Progenitor cell of endocrine pancreas (in vitro differentiated cells): ENCODE results near the gene NME7. TPM values are rescaled to one million over a fixed set of nuclear protein-coding genes. Genes with fewer than 3 reads are reported as not detected.

Source experiments
- DNase-seq: peaks from one replicate; pipeline ENCODE4 v3.0.0; 2021; ENCODE audit warnings: low spot score; ENCODE audit not compliant: unreplicated experiment
- H3K27ac Mint-ChIP-seq: 2 replicates; pipeline ENCODE4 v1.8.0; 2021; ENCODE audit warnings: mild to moderate bottlenecking, moderate library complexity, mixed read lengths
- H3K27me3 Mint-ChIP-seq: 2 replicates; pipeline ENCODE4 v1.8.0; 2021; ENCODE audit warnings: mixed read lengths
- H3K36me3 Mint-ChIP-seq: 2 replicates; pipeline ENCODE4 v1.8.0; 2022; ENCODE audit warnings: mixed read lengths; ENCODE audit not compliant: insufficient read depth
- H3K4me1 Mint-ChIP-seq: 2 replicates; pipeline ENCODE4 v1.8.0; 2021; ENCODE audit warnings: low read depth, mixed read lengths
- H3K4me3 Mint-ChIP-seq: 2 replicates; pipeline ENCODE4 v1.8.0; 2021; ENCODE audit warnings: low read depth, mild to moderate bottlenecking, moderate library complexity, mixed read lengths
- H3K9me3 Mint-ChIP-seq: 2 replicates; pipeline ENCODE4 v1.8.0; 2021; ENCODE audit warnings: low read depth, mixed read lengths
- CTCF ChIP-seq: fragments of 200-600 bp; sonication (generic); IDR thresholded peaks from one replicate; pipeline ENCODE4 v1.5.0; 2021; ENCODE audit warnings: antibody characterized with exemption, mild to moderate bottlenecking; ENCODE audit not compliant: unreplicated experiment
- total RNA-seq: library from RNA; stranded (reverse); gene quantifications from 2 replicates; pipeline ENCODE4 v1.2.1, GENCODE V29; 2021

NME7 gene
- total RNA-seq, 1 donor from 2014 or later, result 32.7 TPM

GRCh38 chr1:169390303-169390702 lies 22.7 kb upstream of the NME7 start:
- Mint-ChIP-seq H3K27ac (no peak overlapping the region), H3K4me3 (no peak overlapping the region), H3K9me3 (peaks cover 3% of the 10 kb centered on the region), H3K27me3 (no peaks in the 10 kb centered on the region), H3K36me3 (peaks cover 37% of the 10 kb centered on the region), H3K4me1 (no peaks in the 10 kb centered on the region)
- no peak for DNase-seq
- TF ChIP-seq CTCF, result no peak

- Mint-ChIP-seq H3K27me3 (no peaks in the 10 kb centered on the region), H3K27ac (no peak overlapping the region), H3K4me3 (no peak overlapping the region), H3K36me3 (peaks cover 30% of the 10 kb centered on the region), H3K9me3 (peaks cover 3% of the 10 kb centered on the region), H3K4me1 (no peaks in the 10 kb centered on the region)
- TF ChIP-seq CTCF, result no peak
- no peak for DNase-seq
These were observed 19.8 kb upstream of the NME7 start for GRCh38 chr1:169387399-169387798.

GRCh38 chr1:169383449-169383848 lies 15.9 kb upstream of the NME7 start:
- H3K36me3 Mint-ChIP-seq, result peaks cover 17% of the 10 kb centered on the region
- no peak overlapping the region for H3K27ac Mint-ChIP-seq
- H3K4me1 Mint-ChIP-seq, result no peaks in the 10 kb centered on the region
- no peak overlapping the region for H3K4me3 Mint-ChIP-seq
- no peaks in the 10 kb centered on the region for H3K27me3 Mint-ChIP-seq
- no peak for DNase-seq
- no peaks in the 10 kb centered on the region for H3K9me3 Mint-ChIP-seq
- TF ChIP-seq CTCF, result no peak

- H3K4me3 Mint-ChIP-seq, result no peak overlapping the region
- H3K27me3 Mint-ChIP-seq, result no peaks in the 10 kb centered on the region
- TF ChIP-seq CTCF, result no peak
- H3K9me3 Mint-ChIP-seq, result no peaks in the 10 kb centered on the region
- H3K4me1 Mint-ChIP-seq, result no peaks in the 10 kb centered on the region
- peaks cover 9% of the 10 kb centered on the region for H3K36me3 Mint-ChIP-seq
- no peak overlapping the region for H3K27ac Mint-ChIP-seq
- DNase-seq, result no peak
These were observed 13.6 kb upstream of the NME7 start for GRCh38 chr1:169381162-169381561.

GRCh38 chr1:169371404-169371803 lies 3.8 kb upstream of the NME7 start:
- Mint-ChIP-seq H3K4me1 (peaks cover 2% of the 10 kb centered on the region), H3K36me3 (peaks cover 4% of the 10 kb centered on the region), H3K27me3 (no peaks in the 10 kb centered on the region), H3K9me3 (no peaks in the 10 kb centered on the region), H3K27ac (no peak overlapping the region), H3K4me3 (no peak overlapping the region)
- no peak for TF ChIP-seq CTCF
- DNase-seq, result no peak

- no peak for TF ChIP-seq CTCF
- Mint-ChIP-seq H3K27me3 (no peaks in the 10 kb centered on the region), H3K4me3 (no peak overlapping the region), H3K9me3 (peaks cover 3% of the 10 kb centered on the region), H3K36me3 (peaks cover 6% of the 10 kb centered on the region), H3K4me1 (peaks cover 2% of the 10 kb centered on the region), H3K27ac (no peak overlapping the region)
- no peak for DNase-seq
These were observed 791 bp upstream of the NME7 start for GRCh38 chr1:169368406-169368769.
